ENCODE data around the gene BID. TPM values are rescaled to one million over a fixed set of nuclear protein-coding genes. Genes with fewer than 3 reads are reported as not detected.

Gene BID
- total RNA-seq, 2 experiments from 2014 or later: 8.9 to 10.3 TPM

GRCh38 chr22:17792854-17793434 is 18.7 kb upstream of the BID start:
- no peak overlapping the region for H3K4me3 Mint-ChIP-seq
- intact Hi-C loops (cut with DNase I, micrococcal nuclease): no loop called here
- no peaks in the 10 kb centered on the region for H3K27me3 Mint-ChIP-seq
- TF ChIP-seq CTCF (IDR thresholded peaks at IDR 0.05): no peak
- H3K36me3 Mint-ChIP-seq (ENCODE audit: low read depth): no peaks in the 10 kb centered on the region
- no peaks in the 10 kb centered on the region for H3K27me3 ChIP-seq (ENCODE audit: control insufficient read depth in 1 of 2, insufficient read depth in 2 of 2, low read length in 2 of 2)
- H3K4me1 Mint-ChIP-seq (ENCODE audit: low read depth): no peaks in the 10 kb centered on the region
- no peaks in the 10 kb centered on the region for H3K4me1 ChIP-seq (ENCODE audit: insufficient read depth, low read length)
- H3K27ac Mint-ChIP-seq: no peak overlapping the region
- no peak overlapping the region for H3K4me3 ChIP-seq (ENCODE audit: low read length)
- DNase-seq (no peak), ATAC-seq (ENCODE audit: poor library complexity) (no peak)
- CTCF ChIA-PET: interaction anchor here (0.6 kb wide), 1 partner anchor 16 kb away, joined by 4 read pairs; no protein-coding TSS in a partner anchor
- no peak overlapping the region for H3K27ac ChIP-seq (ENCODE audit: low read depth in 1 of 2, low read length in 2 of 2)
- no peaks in the 10 kb centered on the region for H3K9me3 ChIP-seq (ENCODE audit: control insufficient read depth in 1 of 2, insufficient read depth in 1 of 2, low read length in 2 of 2)
- POLR2A ChIA-PET: no interaction called here
- H3K36me3 ChIP-seq (ENCODE audit: insufficient read depth, low read length): peaks cover 4% of the 10 kb centered on the region
- no peaks in the 10 kb centered on the region for H3K9me3 Mint-ChIP-seq

GRCh38 chr22:17792299-17792698 is 18.0 kb upstream of the BID start:
- CTCF ChIA-PET: interaction anchor here (0.6 kb wide), 1 partner anchor 15 kb away, joined by 4 read pairs; no protein-coding TSS in a partner anchor
- Histone ChIP-seq H3K4me3 (ENCODE audit: low read length) (no peak overlapping the region), H3K27me3 (ENCODE audit: control insufficient read depth in 1 of 2, insufficient read depth in 2 of 2, low read length in 2 of 2) (no peaks in the 10 kb centered on the region), H3K36me3 (ENCODE audit: insufficient read depth, low read length) (peaks cover 4% of the 10 kb centered on the region), H3K9me3 (ENCODE audit: control insufficient read depth in 1 of 2, insufficient read depth in 1 of 2, low read length in 2 of 2) (no peaks in the 10 kb centered on the region), H3K27ac (ENCODE audit: low read depth in 1 of 2, low read length in 2 of 2) (no peak overlapping the region), H3K4me1 (ENCODE audit: insufficient read depth, low read length) (no peaks in the 10 kb centered on the region)
- DNase-seq (no peak), ATAC-seq (ENCODE audit: poor library complexity) (no peak)
- Mint-ChIP-seq H3K4me1 (ENCODE audit: low read depth) (no peaks in the 10 kb centered on the region), H3K4me3 (no peak overlapping the region), H3K9me3 (no peaks in the 10 kb centered on the region), H3K36me3 (ENCODE audit: low read depth) (no peaks in the 10 kb centered on the region), H3K27me3 (no peaks in the 10 kb centered on the region), H3K27ac (no peak overlapping the region)
- no peak for TF ChIP-seq CTCF (IDR thresholded peaks at IDR 0.05)
- POLR2A ChIA-PET: no interaction called here
- intact Hi-C loops (cut with DNase I, micrococcal nuclease): no loop called here

- H3K27me3 Mint-ChIP-seq: no peaks in the 10 kb centered on the region
- Histone ChIP-seq H3K4me3 (ENCODE audit: low read length) (no peak overlapping the region), H3K27ac (ENCODE audit: low read depth in 1 of 2, low read length in 2 of 2) (no peak overlapping the region), H3K9me3 (ENCODE audit: control insufficient read depth in 1 of 2, insufficient read depth in 1 of 2, low read length in 2 of 2) (no peaks in the 10 kb centered on the region), H3K36me3 (ENCODE audit: insufficient read depth, low read length) (peaks cover 4% of the 10 kb centered on the region), H3K27me3 (ENCODE audit: control insufficient read depth in 1 of 2, insufficient read depth in 2 of 2, low read length in 2 of 2) (no peaks in the 10 kb centered on the region), H3K4me1 (ENCODE audit: insufficient read depth, low read length) (peaks cover 10% of the 10 kb centered on the region)
- no peak overlapping the region for H3K27ac Mint-ChIP-seq
- no peaks in the 10 kb centered on the region for H3K36me3 Mint-ChIP-seq (ENCODE audit: low read depth)
- DNase-seq: no peak
- no peak overlapping the region for H3K4me3 Mint-ChIP-seq
- POLR2A ChIA-PET: no interaction called here
- CTCF ChIA-PET: no interaction called here
- no peak for TF ChIP-seq CTCF (IDR thresholded peaks at IDR 0.05)
- intact Hi-C loops (cut with DNase I, micrococcal nuclease): no loop called here
- ATAC-seq (ENCODE audit: poor library complexity): no peak
- no peaks in the 10 kb centered on the region for H3K4me1 Mint-ChIP-seq (ENCODE audit: low read depth)
- H3K9me3 Mint-ChIP-seq: no peaks in the 10 kb centered on the region
Observed at GRCh38 chr22:17791196-17791595, 16.9 kb upstream of the BID start.
